Osteocyte (in vitro differentiated cells): Measurements from ENCODE around the gene PNMA8A. TPM values are rescaled to one million over a fixed set of nuclear protein-coding genes. Genes with fewer than 3 reads are reported as not detected.

ENCODE experiments used
- DNase-seq: peaks from one replicate; pipeline ENCODE4 v3.0.0; 2021; ENCODE audit warnings: mixed read lengths; ENCODE audit not compliant: unreplicated experiment; ENCODE audit errors: extremely low spot score
- H3K27ac Mint-ChIP-seq: one replicate; pipeline ENCODE4 v1.8.0; 2021; ENCODE audit warnings: mild to moderate bottlenecking, mixed read lengths; ENCODE audit not compliant: unreplicated experiment
- H3K27me3 Mint-ChIP-seq: one replicate; pipeline ENCODE4 v1.8.0; 2021; ENCODE audit warnings: mixed read lengths; ENCODE audit not compliant: unreplicated experiment
- H3K36me3 Mint-ChIP-seq: one replicate; pipeline ENCODE4 v1.8.0; 2021; ENCODE audit warnings: mixed read lengths; ENCODE audit not compliant: unreplicated experiment
- H3K4me1 Mint-ChIP-seq: one replicate; pipeline ENCODE4 v1.8.0; 2021; ENCODE audit warnings: mixed read lengths; ENCODE audit not compliant: unreplicated experiment
- H3K4me3 Mint-ChIP-seq: one replicate; pipeline ENCODE4 v1.8.0; 2021; ENCODE audit warnings: mild to moderate bottlenecking, moderate library complexity, mixed read lengths; ENCODE audit not compliant: unreplicated experiment
- H3K9me3 Mint-ChIP-seq: one replicate; pipeline ENCODE4 v1.8.0; 2021; ENCODE audit warnings: mixed read lengths; ENCODE audit not compliant: unreplicated experiment
- total RNA-seq: library from RNA; stranded (reverse); gene quantifications from 2 replicates; pipeline ENCODE4 v1.2.1, GENCODE V29; 2021
- TF ChIP-seq, protein P1 (sequence below): fragments of 200-600 bp; sonication (generic); IDR thresholded peaks from 2 replicates; pipeline ENCODE4 v1.5.0; 2021; ENCODE audit warnings: antibody characterized with exemption, mild to moderate bottlenecking, moderate library complexity

Gene PNMA8A
- total RNA-seq, 1 donor from 2014 or later = 10.3 TPM

DNA sequence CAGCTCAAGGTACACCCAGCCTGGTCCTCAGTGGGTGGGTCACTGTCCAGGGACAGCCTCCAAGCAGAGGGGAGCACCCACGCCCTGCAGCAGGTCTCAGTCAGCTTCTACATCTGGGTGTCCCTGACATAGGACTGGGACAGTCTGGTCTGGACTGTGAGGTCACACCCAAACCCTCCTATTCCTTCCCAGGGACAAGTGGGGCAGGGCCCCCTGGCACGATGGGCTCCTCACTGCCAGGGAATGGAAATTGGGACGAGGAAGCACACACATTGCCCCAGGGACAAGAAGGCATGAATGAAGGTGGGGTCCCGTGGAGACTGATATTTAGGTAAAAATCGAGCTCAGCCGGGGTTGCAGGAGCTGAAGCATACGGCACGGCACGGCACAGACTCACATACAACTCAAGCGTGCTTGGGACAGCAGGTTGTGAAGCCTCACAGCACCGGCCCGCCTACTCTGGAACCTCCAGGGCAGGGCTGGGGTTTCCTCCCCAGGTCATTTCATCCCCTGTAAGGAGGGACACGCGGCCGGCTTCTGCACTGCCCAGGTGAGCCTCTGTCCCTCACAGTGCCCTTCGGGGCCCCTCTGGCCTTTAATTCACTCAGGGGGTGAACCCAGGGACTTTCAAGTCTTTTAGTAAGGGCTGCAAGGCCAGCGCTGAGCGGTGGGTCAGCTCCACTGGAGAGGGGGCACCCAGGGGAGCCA, 20.8 kb upstream of the PNMA8A start:
- peaks cover 6% of the 10 kb centered on the region for H3K27me3 Mint-ChIP-seq
- no peak for DNase-seq
- H3K36me3 Mint-ChIP-seq = peaks cover 2% of the 10 kb centered on the region
- H3K27ac Mint-ChIP-seq = no peak overlapping the region
- TF ChIP-seq, protein P1, sequence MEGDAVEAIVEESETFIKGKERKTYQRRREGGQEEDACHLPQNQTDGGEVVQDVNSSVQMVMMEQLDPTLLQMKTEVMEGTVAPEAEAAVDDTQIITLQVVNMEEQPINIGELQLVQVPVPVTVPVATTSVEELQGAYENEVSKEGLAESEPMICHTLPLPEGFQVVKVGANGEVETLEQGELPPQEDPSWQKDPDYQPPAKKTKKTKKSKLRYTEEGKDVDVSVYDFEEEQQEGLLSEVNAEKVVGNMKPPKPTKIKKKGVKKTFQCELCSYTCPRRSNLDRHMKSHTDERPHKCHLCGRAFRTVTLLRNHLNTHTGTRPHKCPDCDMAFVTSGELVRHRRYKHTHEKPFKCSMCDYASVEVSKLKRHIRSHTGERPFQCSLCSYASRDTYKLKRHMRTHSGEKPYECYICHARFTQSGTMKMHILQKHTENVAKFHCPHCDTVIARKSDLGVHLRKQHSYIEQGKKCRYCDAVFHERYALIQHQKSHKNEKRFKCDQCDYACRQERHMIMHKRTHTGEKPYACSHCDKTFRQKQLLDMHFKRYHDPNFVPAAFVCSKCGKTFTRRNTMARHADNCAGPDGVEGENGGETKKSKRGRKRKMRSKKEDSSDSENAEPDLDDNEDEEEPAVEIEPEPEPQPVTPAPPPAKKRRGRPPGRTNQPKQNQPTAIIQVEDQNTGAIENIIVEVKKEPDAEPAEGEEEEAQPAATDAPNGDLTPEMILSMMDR = no peak
- H3K4me1 Mint-ChIP-seq = peaks cover 22% of the 10 kb centered on the region
- H3K4me3 Mint-ChIP-seq = no peak overlapping the region
- no peaks in the 10 kb centered on the region for H3K9me3 Mint-ChIP-seq

- peaks cover 2% of the 10 kb centered on the region for H3K36me3 Mint-ChIP-seq
- H3K9me3 Mint-ChIP-seq = no peaks in the 10 kb centered on the region
- no peak overlapping the region for H3K4me3 Mint-ChIP-seq
- peaks cover 6% of the 10 kb centered on the region for H3K27me3 Mint-ChIP-seq
- TF ChIP-seq, protein P1 = no peak
- DNase-seq = no peak
- peaks cover 27% of the 10 kb centered on the region for H3K4me1 Mint-ChIP-seq
- no peak overlapping the region for H3K27ac Mint-ChIP-seq
These were observed 19.4 kb upstream of the PNMA8A start for GRCh38 chr19:46490774-46491173.

DNA sequence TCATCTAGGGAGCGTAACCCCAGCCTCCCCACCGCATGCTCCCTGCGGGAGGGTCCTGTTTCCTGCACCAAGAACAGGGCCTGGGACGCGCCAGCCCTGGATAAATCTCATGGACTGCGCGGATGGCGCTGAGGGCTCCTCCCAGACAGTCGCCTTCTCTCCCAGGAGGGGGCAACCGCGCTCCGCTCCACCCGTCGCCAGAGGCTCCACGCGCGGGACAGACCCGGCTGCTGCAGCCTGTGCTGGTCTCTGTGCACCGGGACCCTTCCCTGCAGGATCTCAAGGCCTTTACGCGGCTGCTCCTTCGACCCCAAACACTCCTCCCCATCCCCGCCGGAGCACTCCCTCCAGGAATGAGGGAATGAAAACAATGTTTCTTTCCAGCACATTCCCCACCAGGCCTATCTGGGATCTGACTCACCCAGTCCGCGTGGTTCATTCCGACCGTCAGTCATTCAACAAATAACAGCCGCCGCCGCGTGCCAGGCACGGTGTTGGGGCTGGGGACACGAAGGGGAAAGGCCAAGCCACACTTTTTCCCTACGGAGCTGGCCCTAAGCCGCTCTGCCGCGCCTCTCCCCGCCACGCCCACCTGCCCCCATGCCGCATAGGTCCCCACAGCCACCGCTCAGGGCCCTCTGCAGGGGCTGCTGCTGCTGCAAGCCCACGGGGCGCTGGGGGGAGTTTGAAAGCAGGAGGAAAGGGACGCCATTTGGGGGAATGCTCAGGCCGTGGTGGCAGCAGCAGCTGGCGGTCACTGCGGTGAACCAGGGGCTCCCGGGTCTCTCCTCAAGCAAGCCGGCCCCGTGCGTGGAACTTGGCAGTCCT, 18.3 kb upstream of the PNMA8A start:
- Mint-ChIP-seq H3K36me3 (peaks cover 2% of the 10 kb centered on the region), H3K27ac (no peak overlapping the region), H3K4me1 (peaks cover 27% of the 10 kb centered on the region), H3K9me3 (no peaks in the 10 kb centered on the region), H3K27me3 (peaks cover 6% of the 10 kb centered on the region), H3K4me3 (no peak overlapping the region)
- TF ChIP-seq, protein P1 = no peak
- DNase-seq = no peak

- no peak overlapping the region for H3K4me3 Mint-ChIP-seq
- peaks cover 29% of the 10 kb centered on the region for H3K4me1 Mint-ChIP-seq
- TF ChIP-seq, protein P1 = no peak
- DNase-seq = no peak
- no peak overlapping the region for H3K27ac Mint-ChIP-seq
- H3K36me3 Mint-ChIP-seq = no peaks in the 10 kb centered on the region
- H3K27me3 Mint-ChIP-seq = peaks cover 6% of the 10 kb centered on the region
- H3K9me3 Mint-ChIP-seq = no peaks in the 10 kb centered on the region
These were observed 17.2 kb upstream of the PNMA8A start for GRCh38 chr19:46488551-46488950.

GRCh38 chr19:46487802-46488445, 16.6 kb upstream of the PNMA8A start:
- no peaks in the 10 kb centered on the region for H3K9me3 Mint-ChIP-seq
- peaks cover 6% of the 10 kb centered on the region for H3K27me3 Mint-ChIP-seq
- no peak overlapping the region for H3K27ac Mint-ChIP-seq
- H3K36me3 Mint-ChIP-seq = no peaks in the 10 kb centered on the region
- H3K4me3 Mint-ChIP-seq = peak overlapping the region; percentile 62
- TF ChIP-seq, protein P1 = peak; percentile 91
- peaks cover 29% of the 10 kb centered on the region for H3K4me1 Mint-ChIP-seq
- DNase-seq = peak; percentile 94
